Bronchial epithelial cell (primary cell): ENCODE data around the gene NECTIN2. TPM values are rescaled to one million over a fixed set of nuclear protein-coding genes. Genes with fewer than 3 reads are reported as not detected.
"Not testable (repeated sequence)": the region's sequence is repeated elsewhere in the genome, so short reads cannot be mapped to it uniquely, and the experiment has no call there.

Source experiments
- DNase-seq: peaks from one replicate; pipeline ENCODE4 v3.0.0-alpha.2; 2010; ENCODE audit warnings: low read depth
- FAIRE-seq: peaks from 2 replicates; lab custom pipeline; 2011; peaks lifted over from hg19 to GRCh38; lab: Jason Lieb, UNC
- H3K27me3 ChIP-seq: 2 replicates; pipeline ENCODE4 v1.5.1; 2011; ENCODE audit warnings: low read length; ENCODE audit not compliant: control insufficient read depth, insufficient read depth
- H3K36me3 ChIP-seq: 2 replicates; pipeline ENCODE4 v1.5.1; 2011; ENCODE audit warnings: low read length; ENCODE audit not compliant: control insufficient read depth, insufficient read depth
- H3K4me3 ChIP-seq: 2 replicates; pipeline ENCODE4 v1.5.1; 2011; ENCODE audit warnings: mild to moderate bottlenecking, low read depth, low read length, control low read depth
- CTCF ChIP-seq: IDR thresholded peaks from 2 replicates; pipeline ENCODE4 v1.5.1; 2011; ENCODE audit warnings: mild to moderate bottlenecking, moderate library complexity, low read length, control low read depth, inconsistent platforms; ENCODE audit not compliant: insufficient read depth, severe bottlenecking
- total RNA-seq: library from RNA; depleted of rRNA; stranded (reverse); fragments of >200 nt; gene quantifications from 2 replicates; pipeline ENCODE4 v1.2.1, GENCODE V29; 2014

Gene NECTIN2
- total RNA-seq, 1 donor from 2014 or later = 30.3 TPM

GRCh38 chr19:44909775-44910174 lies 63.7 kb downstream of the NECTIN2 start:
- no peak for FAIRE-seq
- no peak for TF ChIP-seq CTCF
- H3K36me3 ChIP-seq = no peaks in the 10 kb centered on the region
- no peak for DNase-seq
- H3K27me3 ChIP-seq = no peaks in the 10 kb centered on the region
- no peak overlapping the region for H3K4me3 ChIP-seq

- not testable (repeated sequence) for DNase-seq, H3K4me3 ChIP-seq, H3K27me3 ChIP-seq, H3K36me3 ChIP-seq, FAIRE-seq
Measured at GRCh38 chr19:44911896-44912295, 65.8 kb downstream of the NECTIN2 start.

GRCh38 chr19:44912854-44913253 lies 66.8 kb downstream of the NECTIN2 start:
- no peak for TF ChIP-seq CTCF
- H3K27me3 ChIP-seq = no peaks in the 10 kb centered on the region
- no peak for FAIRE-seq
- no peak overlapping the region for H3K4me3 ChIP-seq
- DNase-seq = no peak
- no peaks in the 10 kb centered on the region for H3K36me3 ChIP-seq

GRCh38 chr19:44913512-44914432 lies 67.7 kb downstream of the NECTIN2 start:
- H3K4me3 ChIP-seq = peak overlapping the region; percentile 48
- not testable (repeated sequence) for H3K36me3 ChIP-seq, H3K27me3 ChIP-seq, DNase-seq, FAIRE-seq

- H3K27me3 ChIP-seq, H3K36me3 ChIP-seq, FAIRE-seq: not testable (repeated sequence)
- H3K4me3 ChIP-seq = peak within 1 kb of the TSS; percentile 48
- peak; percentile 81 for DNase-seq
Measured at GRCh38 chr19:44914433-44915206, 68.5 kb downstream of the NECTIN2 start, which contains the start of gene APOC1. Gene APOC1, plus strand, starts transcription at chr19:44914608. Its CDS starts 284 bp downstream, at chr19:44914892.

- FAIRE-seq = no peak
- TF ChIP-seq CTCF = no peak
- no peak overlapping the region for H3K4me3 ChIP-seq
- peaks cover 2% of the 10 kb centered on the region for H3K27me3 ChIP-seq
- H3K36me3 ChIP-seq = no peaks in the 10 kb centered on the region
- DNase-seq = no peak
Measured at GRCh38 chr19:44924243-44924725, 78.2 kb downstream of the NECTIN2 start.
